Uterus (tissue), 4 donors: ENCODE data around the gene TMEM30B. TPM values are rescaled to one million over a fixed set of nuclear protein-coding genes. Genes with fewer than 3 reads are reported as not detected.

Experiments
- DNase-seq, 2 donors: peaks; one replicate each; pipeline ENCODE4 v3.0.0-alpha.2; 2019 to 2020
- H3K27ac ChIP-seq, 2 donors: fragments of 200-600 bp; sonication (generic); 1 replicate in 1 of 2; 2 replicates in 1 of 2; pipeline ENCODE4 v1.5.1; 2016 to 2018
- H3K27me3 ChIP-seq, 2 donors: fragments of 200-600 bp; sonication (generic); one replicate each; pipeline ENCODE4 v1.5.1; 2018 to 2019; ENCODE audit warnings: control low read depth in 1 of 2
- H3K36me3 ChIP-seq, 2 donors: fragments of 200-600 bp; sonication (generic); one replicate each; pipeline ENCODE4 v1.5.1; 2019; ENCODE audit warnings: control low read depth in 1 of 2
- H3K4me1 ChIP-seq, 2 donors: fragments of 200-600 bp; sonication (generic); one replicate each; pipeline ENCODE4 v1.5.1; 2018 to 2019; ENCODE audit warnings: control low read depth in 1 of 2
- H3K4me3 ChIP-seq, 2 donors: fragments of 200-600 bp; sonication (generic); 1 replicate in 1 of 2; 2 replicates in 1 of 2; pipeline ENCODE4 v1.5.1; 2018 to 2019; ENCODE audit warnings: mild to moderate bottlenecking in 1 of 2
- H3K9me3 ChIP-seq, 2 donors: fragments of 200-600 bp; sonication (generic); one replicate each; pipeline ENCODE4 v1.5.1; 2019; ENCODE audit warnings: control low read depth in 1 of 2
- POLR2A ChIP-seq, 2 donors: fragments of 450-650 bp; IDR thresholded peaks; one replicate each; pipeline ENCODE4 v1.6.1; 2016; ENCODE audit warnings: antibody characterized with exemption in 2 of 2, mild to moderate bottlenecking in 1 of 2, moderate library complexity in 1 of 2
- intact Hi-C: fragments of 100-400 bp; cut with DNase I; formaldehyde crosslinking; loops from one replicate; pipeline ENCODE4 v1.15.1; 2023; ENCODE audit warnings: low total_unique reads
- total RNA-seq, 4 donors: library from RNA; depleted of rRNA in 3 of 4; stranded (reverse); fragments of >200 nt in 3 of 4; gene quantifications; one replicate each; pipeline versions ENCODE4 v1.1.0 to v1.2.4, GENCODE V29; 2014 to 2023
- TF ChIP-seq, protein P1 (sequence below), 4 experiments: fragments of 200-600 bp in 2 of 4; fragments of 450-650 bp in 2 of 4; sonication (generic) in 2 of 4; IDR thresholded peaks; one replicate each; pipeline ENCODE4 v1.5.1; 2016 to 2019; ENCODE audit warnings: antibody characterized with exemption in 4 of 4, mild to moderate bottlenecking in 2 of 4, moderate library complexity in 1 of 4
- donor health status: DM: yes; HTN: yes; CAD: no.

TMEM30B gene
- total RNA-seq, 4 donors from 2014 or later, result 1.8 to 6.4 (median 3.3) TPM

DNA sequence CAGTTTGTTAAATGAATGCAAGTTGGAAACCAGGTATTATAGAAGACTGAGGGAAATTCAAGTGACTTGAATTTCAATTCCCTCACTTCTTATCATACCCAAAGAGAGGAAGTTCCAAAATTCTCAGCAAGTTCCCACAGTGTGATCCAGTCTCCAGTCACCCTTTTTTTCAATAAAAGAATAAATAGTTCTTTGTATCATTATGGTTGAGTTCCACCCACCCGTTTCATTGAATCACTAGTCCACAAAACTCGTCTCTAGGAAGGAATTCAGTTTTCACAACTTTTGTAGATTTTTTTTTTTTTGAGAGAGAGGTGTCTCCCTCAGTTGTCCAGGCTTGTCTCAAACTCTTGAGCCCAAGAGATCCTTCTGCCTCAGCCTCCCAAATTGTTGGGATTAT lies 1.6 kb upstream of the TMEM30B start:
- no peak for TF ChIP-seq POLR2A (IDR thresholded peaks at IDR 0.05)
- TF ChIP-seq, protein P1, sequence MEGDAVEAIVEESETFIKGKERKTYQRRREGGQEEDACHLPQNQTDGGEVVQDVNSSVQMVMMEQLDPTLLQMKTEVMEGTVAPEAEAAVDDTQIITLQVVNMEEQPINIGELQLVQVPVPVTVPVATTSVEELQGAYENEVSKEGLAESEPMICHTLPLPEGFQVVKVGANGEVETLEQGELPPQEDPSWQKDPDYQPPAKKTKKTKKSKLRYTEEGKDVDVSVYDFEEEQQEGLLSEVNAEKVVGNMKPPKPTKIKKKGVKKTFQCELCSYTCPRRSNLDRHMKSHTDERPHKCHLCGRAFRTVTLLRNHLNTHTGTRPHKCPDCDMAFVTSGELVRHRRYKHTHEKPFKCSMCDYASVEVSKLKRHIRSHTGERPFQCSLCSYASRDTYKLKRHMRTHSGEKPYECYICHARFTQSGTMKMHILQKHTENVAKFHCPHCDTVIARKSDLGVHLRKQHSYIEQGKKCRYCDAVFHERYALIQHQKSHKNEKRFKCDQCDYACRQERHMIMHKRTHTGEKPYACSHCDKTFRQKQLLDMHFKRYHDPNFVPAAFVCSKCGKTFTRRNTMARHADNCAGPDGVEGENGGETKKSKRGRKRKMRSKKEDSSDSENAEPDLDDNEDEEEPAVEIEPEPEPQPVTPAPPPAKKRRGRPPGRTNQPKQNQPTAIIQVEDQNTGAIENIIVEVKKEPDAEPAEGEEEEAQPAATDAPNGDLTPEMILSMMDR (IDR thresholded peaks at IDR 0.05), result no peak
- intact Hi-C loops, result no loop called here
- Histone ChIP-seq H3K4me1 (no peaks in the 10 kb centered on the region), H3K4me3 (no peak overlapping the region), H3K27me3 (peaks cover 0 to 22% of the 10 kb centered on the region in 2 donors), H3K27ac (no peak overlapping the region), H3K36me3 (no peaks in the 10 kb centered on the region), H3K9me3 (no peaks in the 10 kb centered on the region)
- no peak for DNase-seq

- DNase-seq, result no peak
- peaks cover 0 to 22% of the 10 kb centered on the region in 2 donors for H3K27me3 ChIP-seq
- TF ChIP-seq, protein P1 (IDR thresholded peaks at IDR 0.05), result no peak
- TF ChIP-seq POLR2A (IDR thresholded peaks at IDR 0.05), result no peak
- intact Hi-C loops, result no loop called here
- no peaks in the 10 kb centered on the region for H3K4me1 ChIP-seq
- H3K27ac ChIP-seq, result no peak overlapping the region
- H3K36me3 ChIP-seq, result no peaks in the 10 kb centered on the region
- no peak overlapping the region for H3K4me3 ChIP-seq
- no peaks in the 10 kb centered on the region for H3K9me3 ChIP-seq
Measured at GRCh38 chr14:61281948-61282275, 774 bp upstream of the TMEM30B start.

DNA sequence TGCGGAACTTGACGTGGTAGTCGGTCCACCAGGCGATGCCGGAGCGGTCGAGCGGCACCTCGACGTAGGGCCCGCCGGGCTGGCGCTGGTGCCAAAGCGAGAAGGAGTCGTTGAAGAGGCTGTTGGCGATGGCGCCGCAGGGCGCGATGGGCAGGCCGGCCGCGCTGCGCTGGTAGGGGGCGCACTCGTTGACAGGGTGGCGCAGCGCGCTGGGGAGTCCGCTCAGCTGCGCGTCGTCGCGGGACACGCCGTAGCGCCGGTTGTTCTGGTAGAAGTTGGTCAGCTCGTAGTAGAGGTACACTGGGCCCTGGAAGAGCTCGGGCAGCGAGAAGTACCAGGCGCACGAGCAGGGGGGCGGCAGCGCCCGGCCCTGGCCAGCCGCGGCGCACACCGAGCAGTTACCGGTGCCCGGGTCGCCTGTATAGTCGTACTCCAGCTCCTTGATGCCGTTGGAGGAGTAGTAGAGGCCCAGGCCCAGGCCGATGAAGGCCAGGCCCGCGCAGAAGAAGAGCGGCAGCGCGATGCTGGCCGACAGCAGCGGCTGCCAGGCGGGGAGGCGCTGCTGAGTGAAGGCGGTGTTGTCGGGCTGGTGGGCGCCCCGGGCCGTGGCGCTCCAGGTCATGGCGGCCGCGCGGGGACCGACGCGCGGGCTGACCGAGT lies 482 bp downstream of the TMEM30B start:
- Histone ChIP-seq H3K4me3 (peak overlapping the region; percentile 19 to 39), H3K27me3 (peaks cover 0 to 25% of the 10 kb centered on the region in 2 donors), H3K36me3 (no peaks in the 10 kb centered on the region), H3K4me1 (no peaks in the 10 kb centered on the region), H3K27ac (peak overlapping the region; percentile 70 to 80), H3K9me3 (no peaks in the 10 kb centered on the region)
- intact Hi-C loops, result no loop called here
- TF ChIP-seq POLR2A (IDR thresholded peaks at IDR 0.05), result no peak
- TF ChIP-seq, protein P1 (IDR thresholded peaks at IDR 0.05), result peak in 3 of 4 experiments; percentile 4 to 34 (median 13)
- peak; percentile 16 to 22 for DNase-seq

GRCh38 chr14:61280092-61280525 lies 1.0 kb downstream of the TMEM30B start:
- Histone ChIP-seq H3K27ac (peak overlapping the region; percentile 70 to 80), H3K9me3 (no peaks in the 10 kb centered on the region), H3K4me3 (peak overlapping the region; percentile 19 to 39), H3K27me3 (peaks cover 0 to 29% of the 10 kb centered on the region in 2 donors), H3K36me3 (no peaks in the 10 kb centered on the region), H3K4me1 (no peaks in the 10 kb centered on the region)
- TF ChIP-seq POLR2A (IDR thresholded peaks at IDR 0.05), result no peak
- TF ChIP-seq, protein P1 (IDR thresholded peaks at IDR 0.05), result no peak
- no peak for DNase-seq
- intact Hi-C loops, result no loop called here

- no peaks in the 10 kb centered on the region for H3K9me3 ChIP-seq
- peaks cover 0 to 24% of the 10 kb centered on the region in 2 donors for H3K27me3 ChIP-seq
- H3K4me3 ChIP-seq, result no peak overlapping the region
- no peak overlapping the region for H3K27ac ChIP-seq
- TF ChIP-seq POLR2A (IDR thresholded peaks at IDR 0.05), result no peak
- TF ChIP-seq, protein P1 (IDR thresholded peaks at IDR 0.05), result no peak
- H3K36me3 ChIP-seq, result no peaks in the 10 kb centered on the region
- intact Hi-C loops, result no loop called here
- DNase-seq, result no peak
- H3K4me1 ChIP-seq, result no peaks in the 10 kb centered on the region
Measured at GRCh38 chr14:61279082-61279481, 2.1 kb downstream of the TMEM30B start.
